Ishikawa (cell line): Measurements from ENCODE around the gene ATXN1.

Source experiments
- EGR1 ChIP-seq: IDR thresholded peaks from 2 replicates; pipeline ENCODE4 v1.6.1; 2012
- EP300 ChIP-seq: IDR thresholded peaks from 2 replicates; pipeline ENCODE4 v1.6.1; 2012; ENCODE audit warnings: borderline replicate concordance
- TAF1 ChIP-seq: IDR thresholded peaks from 2 replicates; pipeline ENCODE4 v1.6.1; 2012; ENCODE audit warnings: low read depth, mild to moderate bottlenecking
- TF ChIP-seq, protein P1 (sequence below): IDR thresholded peaks from 2 replicates; pipeline ENCODE4 v1.6.1; 2012

DNA sequence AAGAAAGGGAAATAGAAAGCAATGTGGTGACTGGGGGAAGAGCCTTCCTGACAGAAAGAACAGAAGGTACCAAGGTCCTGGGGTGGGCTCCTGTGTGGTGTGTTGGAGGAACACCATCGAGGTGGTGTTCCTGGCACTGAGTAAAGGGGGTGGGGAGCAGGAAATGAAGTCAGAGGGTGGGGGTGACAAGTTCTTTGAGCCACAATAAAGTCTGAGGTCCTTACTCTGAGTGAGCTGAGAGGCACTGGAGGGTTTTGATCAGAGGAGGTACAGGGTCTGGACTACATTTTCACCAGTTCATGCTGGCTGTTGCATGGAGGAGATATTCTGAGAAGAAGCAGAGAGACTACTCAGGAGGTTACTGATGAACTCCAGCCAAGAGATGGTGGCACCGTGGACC, 324.7 kb downstream of the ATXN1 start:
- no peak for TF ChIP-seq EP300
- TF ChIP-seq EGR1: no peak
- TF ChIP-seq, protein P1, sequence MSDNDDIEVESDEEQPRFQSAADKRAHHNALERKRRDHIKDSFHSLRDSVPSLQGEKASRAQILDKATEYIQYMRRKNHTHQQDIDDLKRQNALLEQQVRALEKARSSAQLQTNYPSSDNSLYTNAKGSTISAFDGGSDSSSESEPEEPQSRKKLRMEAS: no peak
- no peak for TF ChIP-seq TAF1
